GM19193 (cell line): ENCODE data around the gene DNAI2.

Experiments used
- POLR2A ChIP-seq: IDR thresholded peaks from 4 replicates; pipeline ENCODE4 v1.6.1; 2011; ENCODE audit not compliant: insufficient read depth, insufficient read length; ENCODE audit errors: extremely low read depth

Gene DNAI2, protein sequence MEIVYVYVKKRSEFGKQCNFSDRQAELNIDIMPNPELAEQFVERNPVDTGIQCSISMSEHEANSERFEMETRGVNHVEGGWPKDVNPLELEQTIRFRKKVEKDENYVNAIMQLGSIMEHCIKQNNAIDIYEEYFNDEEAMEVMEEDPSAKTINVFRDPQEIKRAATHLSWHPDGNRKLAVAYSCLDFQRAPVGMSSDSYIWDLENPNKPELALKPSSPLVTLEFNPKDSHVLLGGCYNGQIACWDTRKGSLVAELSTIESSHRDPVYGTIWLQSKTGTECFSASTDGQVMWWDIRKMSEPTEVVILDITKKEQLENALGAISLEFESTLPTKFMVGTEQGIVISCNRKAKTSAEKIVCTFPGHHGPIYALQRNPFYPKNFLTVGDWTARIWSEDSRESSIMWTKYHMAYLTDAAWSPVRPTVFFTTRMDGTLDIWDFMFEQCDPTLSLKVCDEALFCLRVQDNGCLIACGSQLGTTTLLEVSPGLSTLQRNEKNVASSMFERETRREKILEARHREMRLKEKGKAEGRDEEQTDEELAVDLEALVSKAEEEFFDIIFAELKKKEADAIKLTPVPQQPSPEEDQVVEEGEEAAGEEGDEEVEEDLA

DNA sequence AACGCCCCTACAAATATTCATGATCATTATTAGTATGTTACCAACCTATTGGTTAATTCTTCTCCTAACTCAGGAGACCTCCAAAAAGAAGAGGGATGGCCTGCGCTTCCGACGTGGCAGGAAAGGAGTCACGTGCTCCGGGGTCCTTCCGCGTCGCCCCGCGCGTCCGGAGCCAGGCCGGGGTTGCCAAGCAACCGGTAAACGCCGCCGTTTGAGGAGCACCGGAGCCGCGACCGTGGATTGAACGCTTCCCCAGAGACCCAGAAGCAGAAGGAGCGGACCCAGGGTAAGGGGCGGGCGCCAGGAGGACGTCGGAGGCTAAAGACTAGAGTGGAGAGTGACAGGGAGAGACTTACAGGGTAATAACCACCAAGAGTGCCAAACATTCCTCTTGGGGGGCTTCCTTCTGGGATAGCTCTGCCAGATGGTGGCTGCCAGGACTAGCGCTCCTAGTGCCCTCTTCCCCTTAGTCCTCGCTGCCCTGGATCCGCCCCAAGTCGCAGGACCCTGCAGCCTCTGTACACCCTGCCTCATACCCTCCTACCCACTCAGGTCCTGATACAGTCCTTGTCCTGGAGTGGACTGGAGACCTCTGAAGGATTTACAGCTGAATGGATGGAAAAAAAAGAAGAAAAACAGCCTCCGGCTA, at the start of gene DNAI2:
DNAI2 (plus strand) TSS at position 175 of the 649 bp plus-strand sequence. CDS start 7,584 bp downstream, outside the sequence.
- TF ChIP-seq POLR2A = no peak

DNA sequence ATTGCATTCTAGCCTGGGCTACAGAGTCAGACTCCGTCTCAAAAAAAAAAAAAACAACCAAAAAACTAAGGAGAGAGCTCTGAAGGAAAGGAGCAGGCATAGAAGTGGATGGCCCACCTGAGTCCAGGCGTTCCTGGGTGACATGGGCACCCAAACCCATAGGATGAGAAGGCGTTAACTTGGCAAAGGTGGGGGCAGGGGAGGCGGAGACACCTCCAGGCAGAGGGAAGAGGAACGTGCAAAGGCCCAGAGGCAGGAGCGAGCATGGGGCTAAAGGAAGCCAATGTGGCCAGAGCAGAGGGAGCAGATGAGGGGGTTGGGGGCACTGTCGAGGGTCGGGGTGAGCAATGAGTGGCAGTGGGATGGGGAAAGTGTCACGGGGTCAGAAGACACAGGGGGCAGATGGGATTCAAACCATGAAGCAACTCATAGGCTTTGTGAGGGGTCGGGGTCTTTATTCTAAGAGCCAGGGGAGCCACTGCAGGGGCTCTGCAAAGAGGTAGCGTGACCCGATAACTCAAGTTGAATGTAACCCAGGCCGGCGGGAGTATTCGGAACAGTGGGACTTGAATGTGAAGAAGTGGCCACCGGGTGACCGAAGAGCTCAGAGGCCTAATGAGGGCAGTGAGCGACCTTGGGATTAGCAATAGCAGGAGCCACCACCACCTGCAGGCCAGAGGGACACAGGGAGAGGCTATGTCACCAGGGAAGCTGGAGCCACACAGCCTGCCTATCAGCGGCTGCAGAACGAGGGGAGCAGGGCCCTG, 48.9 kb upstream of the DNAI2 start:
- TF ChIP-seq POLR2A = no peak

DNA sequence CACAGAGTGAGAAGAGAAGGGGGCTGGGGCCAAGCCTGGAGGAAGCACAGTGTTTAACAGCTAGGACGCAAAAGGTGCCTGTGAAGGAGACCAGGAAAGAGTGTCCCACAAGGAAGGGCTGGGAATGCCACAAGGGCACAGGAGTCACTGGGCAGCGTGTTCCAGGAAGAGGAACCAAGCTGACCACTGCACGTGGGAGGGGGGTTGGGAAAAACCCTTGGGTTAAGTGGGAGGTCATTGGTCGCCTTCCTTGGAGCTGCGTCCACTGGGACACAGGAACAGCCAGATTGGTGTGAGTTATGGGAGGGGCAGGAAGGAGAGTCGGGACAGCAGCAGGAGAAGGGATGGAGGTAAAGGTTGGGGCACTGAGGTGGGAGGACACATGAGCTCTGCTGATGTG, 47.8 kb upstream of the DNAI2 start:
- no peak for TF ChIP-seq POLR2A

DNA sequence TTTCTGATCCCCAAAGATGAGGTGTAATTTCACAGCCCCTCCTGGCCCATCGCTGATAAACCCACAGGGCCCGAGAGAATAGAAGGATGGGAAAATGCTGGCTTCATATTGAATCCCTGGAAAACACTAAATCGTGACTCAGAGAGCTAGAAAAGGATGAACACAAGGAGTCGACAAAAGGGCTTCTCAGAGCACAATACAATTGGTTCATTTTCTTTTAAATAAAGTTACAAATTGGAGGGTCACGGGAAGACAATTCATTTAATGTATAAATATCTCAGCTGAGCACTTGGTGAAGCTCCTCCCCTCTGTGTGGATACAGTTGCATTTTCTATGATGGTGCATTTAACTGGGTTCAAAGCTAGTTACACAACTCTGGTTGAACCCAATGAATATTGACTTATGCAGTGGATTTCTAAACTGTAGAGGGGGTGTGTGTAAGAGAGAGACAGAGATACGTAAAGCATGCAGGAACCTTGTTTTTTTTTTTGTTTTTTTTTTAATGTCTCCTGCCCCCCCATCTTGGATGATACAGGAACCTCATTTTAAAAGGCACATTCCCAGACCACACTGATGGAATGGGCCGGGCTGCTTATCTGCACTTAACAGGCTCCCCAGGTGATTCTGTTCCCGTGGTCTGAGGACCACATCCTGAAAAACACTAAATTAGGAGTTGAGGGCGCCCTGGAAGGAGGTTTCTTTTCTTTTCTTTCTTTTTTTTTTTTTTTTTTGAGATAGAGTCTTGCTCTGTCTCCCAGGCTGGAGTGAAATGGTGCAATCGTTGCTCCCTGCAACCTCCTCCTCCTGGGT, 46.6 kb upstream of the DNAI2 start:
- TF ChIP-seq POLR2A = no peak

DNA sequence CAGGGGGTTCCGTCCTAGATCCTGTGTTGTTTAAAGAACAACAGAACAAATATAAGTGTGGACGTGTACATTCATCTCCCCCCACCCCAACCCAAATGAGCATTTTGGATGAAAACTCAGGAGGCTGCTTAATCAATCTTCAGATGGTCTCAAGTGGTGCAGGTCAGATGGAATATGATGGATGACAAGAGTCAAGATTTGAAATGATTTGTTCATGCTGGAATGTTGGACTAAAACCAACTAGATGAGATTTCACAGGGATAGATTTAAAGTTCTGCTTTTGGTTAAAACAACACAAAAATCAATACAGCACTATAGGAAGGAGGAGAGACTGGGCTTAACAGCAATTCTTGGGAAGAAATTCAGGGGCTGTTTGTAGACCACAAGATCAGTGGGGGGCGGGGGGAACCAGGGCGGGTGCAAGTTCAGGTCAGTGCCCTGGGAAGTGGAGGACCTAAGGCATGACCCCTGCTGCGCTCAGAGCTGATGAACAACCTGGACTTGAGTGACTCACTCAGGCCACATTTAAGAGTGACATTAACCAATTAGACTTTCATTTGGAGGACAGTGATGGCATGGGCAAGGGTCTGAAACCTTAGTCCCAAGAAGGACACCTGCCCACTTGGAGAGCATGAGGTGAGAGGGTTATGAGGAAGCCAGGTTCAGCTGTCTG, 45.6 kb upstream of the DNAI2 start:
- TF ChIP-seq POLR2A = no peak

DNA sequence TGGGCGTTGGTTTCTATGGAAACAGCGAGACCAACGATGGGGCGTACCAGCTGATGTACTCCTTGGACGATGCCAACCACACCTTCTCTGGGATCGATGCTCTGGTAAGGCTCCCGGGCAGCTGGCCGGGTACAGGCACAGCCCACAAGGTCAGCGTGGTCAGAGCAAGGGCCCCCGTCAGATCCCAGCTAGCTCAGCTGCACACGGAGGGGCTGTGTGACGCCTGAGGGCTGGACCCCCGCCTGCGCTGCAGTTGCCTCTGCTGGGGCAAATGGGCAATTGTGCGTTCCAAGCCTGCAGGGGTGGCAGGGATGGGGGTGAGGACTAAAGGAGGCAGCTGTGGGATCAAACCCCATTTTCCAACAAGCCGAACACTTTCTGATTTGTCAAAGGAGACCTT, 43.1 kb upstream of the DNAI2 start:
- no peak for TF ChIP-seq POLR2A

DNA sequence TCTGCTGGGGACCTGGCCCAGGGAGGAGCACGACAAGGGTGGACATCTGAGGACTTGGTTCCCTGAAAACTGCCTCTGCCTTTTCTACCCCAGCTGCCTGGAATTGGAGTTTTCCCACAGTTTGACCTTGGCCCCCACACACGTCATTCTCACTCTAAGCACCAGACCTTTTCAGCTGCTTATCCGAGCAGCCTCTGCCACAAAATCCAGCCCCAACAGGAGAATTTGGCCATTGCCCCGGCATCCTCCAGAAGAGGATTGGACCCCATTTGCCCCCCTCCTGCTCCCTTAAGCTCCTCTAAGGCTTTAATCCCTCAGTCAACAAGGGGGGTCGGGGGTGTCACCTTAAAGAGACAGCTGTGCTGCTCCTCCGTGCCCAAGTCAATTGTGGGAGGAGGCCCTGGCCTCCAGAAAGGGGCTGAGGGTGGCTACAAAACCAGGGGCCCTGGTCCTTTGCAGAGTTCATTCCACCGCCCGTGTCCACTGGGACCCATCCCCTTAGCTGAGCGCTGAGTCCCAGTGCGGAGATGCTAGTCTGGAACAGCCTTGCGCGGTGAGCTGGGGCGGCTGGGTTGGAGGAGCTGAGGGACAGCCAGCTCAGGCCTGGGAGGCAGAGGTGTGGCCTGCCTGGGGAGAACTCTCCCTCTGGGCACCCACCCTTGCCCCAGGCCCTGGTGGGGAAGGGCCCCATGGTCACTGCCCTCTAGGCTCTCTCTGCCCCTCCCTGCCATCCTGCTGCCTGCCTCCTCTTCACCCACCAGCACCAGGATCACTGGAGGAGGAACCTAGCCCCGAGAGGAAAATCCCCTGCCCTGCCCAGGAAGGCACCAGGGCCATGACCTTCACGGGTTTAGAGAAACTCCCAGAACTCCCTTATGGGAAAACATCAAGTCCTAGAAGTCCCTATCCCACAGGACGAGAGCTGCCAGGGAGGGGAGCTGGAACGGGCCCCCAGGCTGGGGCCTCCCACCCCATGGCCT, 41.8 kb upstream of the DNAI2 start:
- no peak for TF ChIP-seq POLR2A

DNA sequence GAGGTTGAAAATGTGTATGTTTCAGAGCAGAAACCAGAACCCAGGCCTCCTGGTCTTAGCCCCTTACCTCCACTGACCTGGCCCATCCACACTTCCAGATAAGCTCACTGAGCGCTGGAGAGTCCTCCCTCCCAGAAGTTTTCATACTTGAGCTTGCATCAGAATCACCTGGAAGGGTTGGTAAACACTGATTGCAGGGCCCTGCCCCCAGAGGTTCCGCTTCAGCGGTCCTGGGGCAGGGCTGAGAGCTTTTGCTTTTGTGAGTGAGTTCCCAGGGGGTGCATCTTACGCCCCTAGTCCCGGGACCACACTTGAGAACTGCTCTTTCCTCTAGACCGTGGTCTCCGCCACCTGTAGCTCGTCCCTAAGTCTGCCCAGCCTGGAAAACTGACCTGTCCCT, 40.1 kb upstream of the DNAI2 start:
- TF ChIP-seq POLR2A = no peak

DNA sequence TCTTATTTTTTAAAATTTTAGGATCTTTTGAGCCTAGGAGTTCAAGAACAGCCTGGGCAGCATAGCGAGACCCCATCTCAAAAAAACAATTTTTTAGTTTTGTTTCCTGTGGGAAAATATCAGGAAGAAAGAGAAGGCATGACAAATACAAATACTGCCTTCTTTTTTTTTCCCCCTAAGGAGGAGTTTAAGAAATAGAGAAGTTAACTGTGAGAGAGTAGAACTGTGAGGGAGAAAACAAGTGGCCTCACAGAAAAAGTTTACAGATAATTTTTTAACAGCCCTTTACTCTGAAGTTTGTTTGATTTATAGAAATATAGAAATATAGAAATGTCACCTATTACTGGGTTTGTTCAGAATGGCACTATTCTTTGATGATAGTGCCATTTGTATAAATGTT, 39.5 kb upstream of the DNAI2 start:
- no peak for TF ChIP-seq POLR2A

DNA sequence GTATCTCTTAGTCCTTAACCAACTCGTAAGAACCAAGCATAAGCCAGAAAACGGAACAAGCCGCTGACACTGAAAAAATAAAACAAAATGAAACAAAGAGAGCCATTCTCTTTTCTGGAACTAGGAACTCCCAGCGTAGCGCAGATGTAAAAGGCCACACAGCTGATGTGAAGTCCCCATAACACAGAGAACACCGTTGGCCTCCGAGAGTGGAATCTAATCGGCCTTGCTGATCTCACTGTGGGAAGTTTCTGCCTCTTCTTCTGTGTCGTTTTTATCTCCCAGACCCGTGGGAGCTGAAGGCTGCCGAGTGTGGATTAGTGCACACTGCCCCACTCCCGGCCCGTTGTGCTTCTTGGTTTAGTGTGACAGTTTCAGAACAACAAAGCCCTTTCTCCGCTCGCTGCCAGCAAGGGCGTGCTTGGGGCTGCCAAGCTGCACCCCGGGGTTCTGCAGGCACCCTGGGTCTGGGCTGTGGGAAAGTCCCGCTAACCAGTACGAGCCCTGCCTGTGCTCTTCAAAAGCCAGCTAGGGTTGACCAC, 38.9 kb upstream of the DNAI2 start:
- TF ChIP-seq POLR2A = no peak

DNA sequence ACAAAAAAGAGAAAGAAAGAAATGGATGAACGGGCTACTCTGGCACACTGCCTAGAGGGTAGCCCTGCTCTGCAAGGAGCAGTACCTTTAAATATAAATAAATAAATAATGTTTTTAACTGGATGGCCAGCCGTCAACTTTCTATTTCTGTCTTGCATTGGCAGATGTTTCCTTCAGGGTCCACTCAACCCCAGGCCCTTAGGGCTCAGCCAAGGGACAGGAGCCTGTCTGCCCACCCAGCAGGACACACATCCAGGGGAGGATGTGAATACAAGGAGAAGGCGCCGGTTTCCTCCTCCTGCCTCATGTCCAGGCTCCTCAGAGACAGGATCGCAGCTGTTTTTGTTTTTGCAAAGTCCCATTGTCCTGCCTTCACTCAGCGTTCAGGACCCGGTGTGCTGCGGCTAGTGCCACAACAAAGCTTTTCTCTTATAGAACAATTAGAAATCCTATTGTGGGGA, 38.1 kb upstream of the DNAI2 start:
- no peak for TF ChIP-seq POLR2A

DNA sequence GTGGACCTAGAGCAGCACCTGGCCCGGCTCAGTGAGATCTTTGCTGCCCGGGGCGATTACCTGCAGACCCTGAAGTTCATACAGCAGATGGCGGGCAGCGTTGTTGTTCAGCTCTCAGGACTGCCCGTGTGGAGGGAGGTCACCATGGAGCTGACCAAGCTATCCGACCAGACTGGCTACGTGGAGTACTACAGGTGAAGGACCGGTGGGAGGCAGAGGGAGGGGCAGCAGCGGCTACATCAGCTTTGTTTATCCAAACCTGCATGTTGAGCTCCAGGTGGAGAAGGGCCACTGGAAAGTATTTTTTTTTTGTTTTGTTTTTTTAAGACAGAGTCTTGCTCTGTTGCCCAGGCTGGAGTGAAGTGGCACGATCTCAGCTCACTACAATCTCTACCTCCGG, 36.7 kb upstream of the DNAI2 start:
- no peak for TF ChIP-seq POLR2A
